ENCODE results near the gene CLCA2. TPM values are rescaled to one million over a fixed set of nuclear protein-coding genes. Genes with fewer than 3 reads are reported as not detected.

CLCA2 gene
- total and polyA plus RNA-seq, 2 of the 8 experiments (the other 6 are each of a cell fraction or from before 2014, with no cell fraction given): not detected

DNA sequence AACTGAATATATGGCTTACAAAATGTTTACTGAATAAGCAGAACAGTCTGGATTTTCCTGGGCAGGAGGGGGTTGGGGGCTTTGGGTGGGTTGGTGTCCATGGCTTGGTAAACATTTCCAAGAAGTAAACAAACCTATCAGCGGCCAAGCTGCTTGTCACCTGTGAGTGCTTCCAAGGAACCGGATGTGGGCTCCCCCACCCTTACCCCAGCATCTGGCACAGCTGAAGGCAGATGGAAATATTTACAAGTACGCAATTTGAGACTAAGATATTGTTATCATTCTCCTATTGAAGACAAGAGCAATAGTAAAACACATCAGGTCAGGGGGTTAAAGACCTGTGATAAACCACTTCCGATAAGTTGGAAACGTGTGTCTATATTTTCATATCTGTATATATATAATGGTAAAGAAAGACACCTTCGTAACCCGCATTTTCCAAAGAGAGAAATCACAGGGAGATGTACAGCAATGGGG, 44.6 kb downstream of the CLCA2 start, which contains the start of gene CLCA1 (continued):
- no peak for TF ChIP-seq CBX5 (IDR thresholded peaks at IDR 0.05; ENCODE audit: low read depth, low read length)
- no peak for TF ChIP-seq JUN (IDR thresholded peaks at IDR 0.05; ENCODE audit: low read depth, low read length)
- TF ChIP-seq CHD2 (IDR thresholded peaks at IDR 0.05; ENCODE audit: low read length): no peak
- no peak for TF ChIP-seq SAP30 (IDR thresholded peaks at IDR 0.05; ENCODE audit: insufficient read depth, insufficient replicate concordance, low read length)

All from H1 (cell line).